GM12874 (cell line): ENCODE measurements around the gene ASB18.

Source experiments
- CTCF ChIP-seq: IDR thresholded peaks from 2 replicates; pipeline ENCODE4 v1.5.1; 2011; ENCODE audit warnings: low read depth, mild to moderate bottlenecking, control low read depth, low read length, moderate library complexity; ENCODE audit not compliant: insufficient read depth

ASB18 gene

GRCh38 chr2:236305964-236306605, 41.9 kb upstream of the ASB18 start:
- no peak for TF ChIP-seq CTCF

- TF ChIP-seq CTCF = no peak
These were observed 41.3 kb upstream of the ASB18 start for GRCh38 chr2:236305531-236305930.

- TF ChIP-seq CTCF = no peak
These were observed 39.7 kb upstream of the ASB18 start for GRCh38 chr2:236303935-236304334.

- TF ChIP-seq CTCF = no peak
These were observed 38.3 kb upstream of the ASB18 start for GRCh38 chr2:236302555-236302954.

GRCh38 chr2:236298924-236299475, 34.8 kb upstream of the ASB18 start:
- TF ChIP-seq CTCF = no peak

GRCh38 chr2:236295481-236295880, 31.3 kb upstream of the ASB18 start:
- TF ChIP-seq CTCF = no peak

- TF ChIP-seq CTCF = no peak
These were observed 30.4 kb upstream of the ASB18 start for GRCh38 chr2:236294647-236295046.
